Choroid plexus epithelial cell (primary cell): ENCODE measurements around the gene ZNF143.

Experiments
- DNase-seq: peaks from one replicate; pipeline ENCODE4 v3.0.0-alpha.2; 2010; ENCODE audit warnings: low read depth
- H3K4me3 ChIP-seq: 2 replicates; pipeline ENCODE4 v1.5.1; 2011; ENCODE audit warnings: low read depth, mild to moderate bottlenecking, control low read depth, low read length, moderate library complexity
- CTCF ChIP-seq: conservative IDR thresholded peaks from 2 replicates; pipeline ENCODE4 v1.5.1; 2011; ENCODE audit warnings: low read depth, mild to moderate bottlenecking, control low read depth, inconsistent platforms, low read length, moderate library complexity

ZNF143 gene

GRCh38 chr11:9518835-9519410 is 58.1 kb downstream of the ZNF143 start:
- no peak for DNase-seq
- TF ChIP-seq CTCF, result no peak
- H3K4me3 ChIP-seq, result no peak overlapping the region

GRCh38 chr11:9524001-9524400 is 63.2 kb downstream of the ZNF143 start:
- H3K4me3 ChIP-seq, result no peak overlapping the region
- TF ChIP-seq CTCF, result no peak
- no peak for DNase-seq

GRCh38 chr11:9525116-9525515 is 64.3 kb downstream of the ZNF143 start:
- peak; percentile 46 for DNase-seq
- TF ChIP-seq CTCF, result no peak
- no peak overlapping the region for H3K4me3 ChIP-seq

GRCh38 chr11:9527481-9528135 is 66.8 kb downstream of the ZNF143 start:
- DNase-seq, result peak; percentile 78
- no peak overlapping the region for H3K4me3 ChIP-seq
- no peak for TF ChIP-seq CTCF

- H3K4me3 ChIP-seq, result no peak overlapping the region
- no peak for TF ChIP-seq CTCF
- DNase-seq, result no peak
Measured at GRCh38 chr11:9528136-9528501, 67.3 kb downstream of the ZNF143 start.

GRCh38 chr11:9528573-9529333 is 67.9 kb downstream of the ZNF143 start:
- no peak for DNase-seq
- no peak for TF ChIP-seq CTCF
- no peak overlapping the region for H3K4me3 ChIP-seq
